Subcutaneous abdominal adipose tissue (tissue), 5 donors: ENCODE results near the gene VSTM2L.

Experiments used
- H3K27ac ChIP-seq: one replicate; pipeline ENCODE4 v1.7.0; 2013; ENCODE audit warnings: low read depth, mild to moderate bottlenecking, inconsistent platforms, low read length, moderate library complexity
- H3K27me3 ChIP-seq, 5 donors: one replicate each; pipeline ENCODE4 v1.7.0; 2013; ENCODE audit warnings: low read length in 5 of 5, inconsistent platforms in 1 of 5; ENCODE audit not compliant: control insufficient read depth in 5 of 5, insufficient read depth in 4 of 5
- H3K36me3 ChIP-seq, 5 donors: one replicate each; pipeline ENCODE4 v1.7.0; 2013; ENCODE audit warnings: low read length in 5 of 5; ENCODE audit not compliant: control insufficient read depth in 5 of 5, insufficient read depth in 5 of 5
- H3K4me1 ChIP-seq, 5 donors: one replicate each; pipeline ENCODE4 v1.7.0; 2013; ENCODE audit warnings: low read length in 5 of 5, mild to moderate bottlenecking in 3 of 5, moderate library complexity in 1 of 5; ENCODE audit not compliant: control insufficient read depth in 5 of 5, insufficient read depth in 5 of 5
- H3K4me3 ChIP-seq, 5 donors: one replicate each; pipeline ENCODE4 v1.7.0; 2013; ENCODE audit warnings: low read length in 5 of 5, low read depth in 1 of 5
- H3K9ac ChIP-seq, 5 donors: one replicate each; pipeline ENCODE4 v1.7.0; 2013; ENCODE audit warnings: low read length in 5 of 5, mild to moderate bottlenecking in 4 of 5, moderate library complexity in 3 of 5
- H3K9me3 ChIP-seq, 5 donors: one replicate each; pipeline ENCODE4 v1.7.0; 2013; ENCODE audit warnings: low read length in 5 of 5; ENCODE audit not compliant: control insufficient read depth in 5 of 5
- donor health status: healthy.
- donor health status: healthy.
- donor health status: healthy.
- donor health status: healthy.
- donor health status: healthy.

Gene VSTM2L

GRCh38 chr20:37899105-37900045, 3.6 kb upstream of the VSTM2L start:
- no peak overlapping the region for H3K9ac ChIP-seq
- no peaks in the 10 kb centered on the region for H3K9me3 ChIP-seq
- H3K4me1 ChIP-seq, result peaks cover 0 to 12% (median 9%) of the 10 kb centered on the region in 5 donors
- no peaks in the 10 kb centered on the region for H3K36me3 ChIP-seq
- H3K27me3 ChIP-seq, result peaks cover 5 to 32% (median 25%) of the 10 kb centered on the region in 5 donors
- H3K27ac ChIP-seq, result no peak overlapping the region
- no peak overlapping the region for H3K4me3 ChIP-seq

GRCh38 chr20:37901240-37901639, 1.7 kb upstream of the VSTM2L start:
- Histone ChIP-seq H3K36me3 (no peaks in the 10 kb centered on the region), H3K27me3 (peaks cover 5 to 46% (median 36%) of the 10 kb centered on the region in 5 donors), H3K4me3 (no peak overlapping the region), H3K4me1 (peaks cover 0 to 12% (median 9%) of the 10 kb centered on the region in 5 donors), H3K9me3 (no peaks in the 10 kb centered on the region), H3K27ac (no peak overlapping the region), H3K9ac (no peak overlapping the region)

- no peaks in the 10 kb centered on the region for H3K9me3 ChIP-seq
- H3K36me3 ChIP-seq, result no peaks in the 10 kb centered on the region
- H3K9ac ChIP-seq, result no peak overlapping the region
- H3K27me3 ChIP-seq, result peaks cover 5 to 50% (median 38%) of the 10 kb centered on the region in 5 donors
- H3K27ac ChIP-seq, result no peak overlapping the region
- peaks cover 0 to 12% (median 9%) of the 10 kb centered on the region in 5 donors for H3K4me1 ChIP-seq
- peak overlapping the region in 1 of 5 donors; percentile 23 for H3K4me3 ChIP-seq
Measured at GRCh38 chr20:37901654-37902503, 1.0 kb upstream of the VSTM2L start.

- Histone ChIP-seq H3K27me3 (peaks cover 5 to 56% (median 44%) of the 10 kb centered on the region in 5 donors), H3K9ac (no peak overlapping the region), H3K9me3 (no peaks in the 10 kb centered on the region), H3K4me1 (peaks cover 0 to 13% (median 9%) of the 10 kb centered on the region in 5 donors), H3K36me3 (no peaks in the 10 kb centered on the region), H3K4me3 (peak overlapping the region in 2 of 5 donors; percentile 26 to 40), H3K27ac (no peak overlapping the region)
Measured at GRCh38 chr20:37903317-37904007, 535 bp downstream of the VSTM2L start.

GRCh38 chr20:37904008-37904642, 1.2 kb downstream of the VSTM2L start:
- Histone ChIP-seq H3K9me3 (no peaks in the 10 kb centered on the region), H3K4me3 (no peak overlapping the region), H3K36me3 (no peaks in the 10 kb centered on the region), H3K27me3 (peaks cover 10 to 54% (median 48%) of the 10 kb centered on the region in 5 donors), H3K9ac (no peak overlapping the region), H3K4me1 (peaks cover 0 to 13% (median 9%) of the 10 kb centered on the region in 5 donors), H3K27ac (no peak overlapping the region)

GRCh38 chr20:37904845-37905373, 2.0 kb downstream of the VSTM2L start:
- H3K27me3 ChIP-seq, result peaks cover 10 to 58% (median 51%) of the 10 kb centered on the region in 5 donors
- H3K27ac ChIP-seq, result no peak overlapping the region
- H3K4me1 ChIP-seq, result peaks cover 0 to 13% (median 9%) of the 10 kb centered on the region in 5 donors
- no peak overlapping the region for H3K9ac ChIP-seq
- no peak overlapping the region for H3K4me3 ChIP-seq
- H3K9me3 ChIP-seq, result no peaks in the 10 kb centered on the region
- no peaks in the 10 kb centered on the region for H3K36me3 ChIP-seq

DNA sequence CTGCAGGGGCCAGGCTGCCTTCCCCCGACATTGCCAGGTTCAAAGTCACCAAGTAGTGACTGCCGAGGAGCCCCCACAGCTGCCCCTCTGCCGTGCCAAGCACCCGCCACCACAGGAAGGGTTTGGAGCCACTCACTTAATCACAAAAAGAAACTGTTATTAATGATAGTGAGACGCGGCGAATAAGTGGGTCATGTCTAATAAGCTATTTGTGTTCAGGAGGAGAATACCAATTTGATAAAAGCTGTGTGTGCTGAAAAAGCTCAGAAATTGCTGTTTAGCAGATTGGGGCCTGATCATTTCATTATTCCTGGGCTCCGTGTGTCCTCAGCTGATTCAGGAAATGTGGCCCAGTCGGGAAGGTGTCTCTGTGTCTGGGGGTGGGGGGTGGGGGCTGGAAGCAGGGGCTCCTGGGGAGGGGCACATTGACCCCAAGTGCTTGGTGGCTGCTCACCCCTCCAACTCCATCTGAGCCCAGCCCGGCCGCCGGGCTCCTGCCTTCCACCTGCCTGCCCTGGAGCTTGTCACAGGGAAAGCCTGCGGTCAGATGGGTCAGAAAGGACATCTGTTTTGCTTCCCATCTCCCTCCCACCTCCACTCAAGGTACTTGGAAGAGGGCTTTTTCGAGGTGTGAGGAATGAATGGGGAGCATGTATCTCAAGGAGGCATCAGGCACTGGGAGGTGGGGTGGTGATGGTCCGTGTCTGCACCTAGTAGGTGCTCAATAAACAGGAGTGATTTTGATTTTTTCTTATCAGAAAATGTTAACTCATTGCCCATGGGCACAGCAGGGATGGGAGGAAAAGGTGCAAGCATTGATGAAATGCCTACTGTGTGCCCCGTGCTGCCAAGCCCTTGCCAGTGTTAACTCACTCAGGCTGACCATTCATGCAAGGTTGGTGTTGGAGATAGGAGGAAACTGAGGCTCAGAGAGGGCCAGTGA, 3.0 kb downstream of the VSTM2L start:
- peaks cover 10 to 54% (median 49%) of the 10 kb centered on the region in 5 donors for H3K27me3 ChIP-seq

DNA sequence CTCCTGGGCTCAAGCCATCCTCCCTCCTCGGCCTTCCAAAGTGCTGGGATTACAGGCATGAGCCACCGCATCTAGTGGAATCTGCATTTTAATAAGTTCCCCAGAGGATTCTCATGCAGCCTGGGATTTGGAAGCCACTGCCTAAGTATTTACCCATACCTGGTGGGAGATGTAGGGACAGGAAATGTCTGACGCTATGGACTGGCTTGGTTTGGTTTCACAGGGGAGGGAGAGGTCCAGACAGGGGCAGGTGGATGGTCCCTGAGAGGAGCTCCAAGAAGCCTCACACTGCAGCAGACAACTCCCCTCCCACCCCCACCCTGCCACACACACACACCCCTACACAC, 4.4 kb downstream of the VSTM2L start:
- Histone ChIP-seq H3K27me3 (peaks cover 13 to 54% (median 52%) of the 10 kb centered on the region in 5 donors), H3K4me3 (no peak overlapping the region), H3K9me3 (no peaks in the 10 kb centered on the region), H3K9ac (no peak overlapping the region), H3K27ac (no peak overlapping the region), H3K36me3 (no peaks in the 10 kb centered on the region), H3K4me1 (peaks cover 0 to 10% (median 5%) of the 10 kb centered on the region in 5 donors)

More for the DNA sequence above, 3.0 kb downstream of the VSTM2L start:
- peaks cover 0 to 13% (median 9%) of the 10 kb centered on the region in 5 donors for H3K4me1 ChIP-seq
- H3K9me3 ChIP-seq, result no peaks in the 10 kb centered on the region
- H3K36me3 ChIP-seq, result no peaks in the 10 kb centered on the region
- no peak overlapping the region for H3K27ac ChIP-seq
- no peak overlapping the region for H3K4me3 ChIP-seq
- no peak overlapping the region for H3K9ac ChIP-seq
